Activated CD4-positive, alpha-beta T cell treated with anti-CD3 and anti-CD28 coated beads, Interleukin-2, amount 10 ng/mL, durations not matched to agents 24 days and 14 days (primary cell): Measurements from ENCODE around the gene ACTL7A. TPM values are rescaled to one million over a fixed set of nuclear protein-coding genes. Genes with fewer than 3 reads are reported as not detected.
A peak's percentile ranks its signal among the peaks of the same experiment; 100 is the strongest.

ENCODE experiments used
- DNase-seq: peaks from one replicate; pipeline ENCODE4 v3.0.0; 2022
- H3K27ac Mint-ChIP-seq: one replicate; pipeline ENCODE4 v1.8.0; 2022; ENCODE audit warnings: mild to moderate bottlenecking, mixed read lengths
- H3K27me3 Mint-ChIP-seq: one replicate; pipeline ENCODE4 v1.8.0; 2022; ENCODE audit warnings: mixed read lengths
- H3K36me3 Mint-ChIP-seq: one replicate; pipeline ENCODE4 v1.8.0; 2022; ENCODE audit warnings: low read depth, mild to moderate bottlenecking, mixed read lengths
- H3K4me1 Mint-ChIP-seq: one replicate; pipeline ENCODE4 v1.8.0; 2021; ENCODE audit warnings: mixed read lengths
- H3K4me3 Mint-ChIP-seq: one replicate; pipeline ENCODE4 v1.8.0; 2022; ENCODE audit warnings: mild to moderate bottlenecking, moderate library complexity, mixed read lengths
- H3K9me3 Mint-ChIP-seq: one replicate; pipeline ENCODE4 v1.8.0; 2021; ENCODE audit warnings: mixed read lengths
- intact Hi-C: fragments of 100-400 bp; cut with micrococcal nuclease; formaldehyde crosslinking; loops from one replicate; pipeline ENCODE4 v1.15.1; 2023
- total RNA-seq: library from RNA; stranded (reverse); gene quantifications from 2 replicates; pipeline ENCODE4 v1.2.3, GENCODE V29; 2022

ACTL7A gene
- total RNA-seq, 1 donor from 2014 or later: not detected

DNA sequence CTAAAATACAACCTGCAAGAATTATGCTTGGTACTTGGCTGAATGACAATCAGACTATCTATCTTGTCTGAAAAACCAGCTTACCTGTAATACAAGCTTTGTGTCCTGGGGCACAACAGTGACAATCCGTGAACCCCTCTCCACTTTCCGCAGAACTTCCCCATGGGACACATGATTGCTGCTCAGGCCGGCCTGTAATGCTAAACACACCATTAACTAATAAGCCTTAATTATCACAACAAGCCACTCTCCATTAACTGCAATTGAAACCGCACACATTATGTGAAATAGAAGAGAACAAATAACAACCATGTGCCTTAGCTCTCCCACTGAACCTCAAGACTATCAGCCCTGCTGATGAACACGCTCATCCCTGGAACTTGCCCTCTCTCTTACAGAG is 38.1 kb downstream of the ACTL7A start:
- peaks cover 54% of the 10 kb centered on the region for H3K36me3 Mint-ChIP-seq
- DNase-seq: no peak

DNA sequence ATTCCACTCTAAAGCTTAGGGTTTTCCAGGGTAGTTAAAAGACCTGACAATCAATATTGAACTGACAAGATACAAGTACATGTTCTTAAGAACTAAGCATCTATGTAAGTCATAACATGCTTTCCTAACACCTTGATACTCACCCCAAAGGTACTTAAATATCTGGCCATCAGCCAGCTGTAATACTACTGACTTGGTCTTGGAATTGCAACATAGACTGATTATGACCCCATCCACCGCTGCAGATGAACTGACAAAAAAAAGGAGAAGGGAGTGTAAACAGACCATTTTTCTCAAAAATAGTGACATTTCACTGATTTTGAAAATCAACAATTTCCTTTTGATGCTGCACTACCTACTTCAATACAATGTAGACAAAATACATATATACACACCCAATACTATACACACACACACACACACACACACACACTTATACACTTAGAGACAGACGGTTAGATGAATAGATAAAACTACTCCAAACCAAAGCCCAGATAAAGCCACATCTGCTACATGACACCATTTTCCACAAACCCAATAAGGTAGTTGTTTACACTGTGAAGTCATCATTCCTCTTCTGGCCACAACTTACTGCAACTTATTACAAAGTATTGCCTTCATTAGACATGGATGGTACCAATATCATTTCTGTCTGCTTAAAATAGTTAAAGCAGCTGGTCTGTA is 41.5 kb downstream of the ACTL7A start:
- Mint-ChIP-seq H3K4me3 (no peak overlapping the region), H3K27ac (no peak overlapping the region), H3K4me1 (peaks cover 2% of the 10 kb centered on the region), H3K9me3 (no peaks in the 10 kb centered on the region), H3K27me3 (no peaks in the 10 kb centered on the region), H3K36me3 (peaks cover 56% of the 10 kb centered on the region)
- no peak for DNase-seq
- intact Hi-C loops: no loop called here

More for the DNA sequence above, 38.1 kb downstream of the ACTL7A start:
- Mint-ChIP-seq H3K4me1 (peaks cover under 1% of the 10 kb centered on the region), H3K27me3 (no peaks in the 10 kb centered on the region), H3K27ac (no peak overlapping the region), H3K9me3 (no peaks in the 10 kb centered on the region), H3K4me3 (no peak overlapping the region)
- intact Hi-C loops: no loop called here

DNA sequence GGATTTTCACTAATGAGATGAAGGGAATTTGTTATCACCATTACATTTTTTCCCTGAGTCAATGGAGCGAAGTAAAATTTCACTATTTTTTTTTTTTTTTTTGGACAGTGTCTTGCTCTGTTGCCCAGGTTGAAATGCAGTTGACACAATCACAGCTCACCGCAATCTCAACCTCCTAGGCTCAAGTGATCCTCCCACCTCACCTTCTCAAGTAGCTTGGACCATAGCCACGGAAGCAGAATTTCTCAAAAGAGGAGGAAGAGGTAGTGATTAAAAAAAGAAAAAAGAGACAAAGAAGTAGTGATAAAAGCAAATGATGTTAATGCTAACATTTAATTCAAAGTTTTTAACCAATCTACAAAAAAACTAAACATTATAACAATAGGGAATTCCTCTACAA is 42.1 kb downstream of the ACTL7A start:
- Mint-ChIP-seq H3K27me3 (no peaks in the 10 kb centered on the region), H3K27ac (no peak overlapping the region), H3K36me3 (peaks cover 58% of the 10 kb centered on the region), H3K4me3 (no peak overlapping the region), H3K4me1 (peaks cover 2% of the 10 kb centered on the region), H3K9me3 (no peaks in the 10 kb centered on the region)
- no peak for DNase-seq
- intact Hi-C loops: no loop called here

DNA sequence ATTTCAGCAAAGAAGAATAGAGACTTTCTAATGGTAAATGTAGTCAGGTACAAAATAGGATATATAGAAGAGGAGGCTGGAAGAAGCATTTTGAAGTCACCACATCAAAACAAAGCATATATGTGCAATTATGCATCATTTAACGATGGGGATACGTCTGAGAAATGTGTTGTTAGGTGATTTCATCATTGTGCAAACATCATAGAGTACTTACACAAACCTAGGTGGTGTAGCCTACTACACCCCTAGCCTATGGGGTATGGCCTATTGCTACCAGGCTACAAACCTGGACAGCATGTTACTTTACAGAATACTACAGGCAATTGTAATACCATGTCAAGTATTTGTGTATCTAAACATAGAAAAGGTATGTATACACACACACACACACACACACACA is 43.4 kb downstream of the ACTL7A start:
- no peak for DNase-seq
- Mint-ChIP-seq H3K4me1 (peaks cover 2% of the 10 kb centered on the region), H3K4me3 (no peak overlapping the region), H3K36me3 (peaks cover 59% of the 10 kb centered on the region), H3K9me3 (no peaks in the 10 kb centered on the region), H3K27me3 (no peaks in the 10 kb centered on the region), H3K27ac (no peak overlapping the region)
- intact Hi-C loops: no loop called here

DNA sequence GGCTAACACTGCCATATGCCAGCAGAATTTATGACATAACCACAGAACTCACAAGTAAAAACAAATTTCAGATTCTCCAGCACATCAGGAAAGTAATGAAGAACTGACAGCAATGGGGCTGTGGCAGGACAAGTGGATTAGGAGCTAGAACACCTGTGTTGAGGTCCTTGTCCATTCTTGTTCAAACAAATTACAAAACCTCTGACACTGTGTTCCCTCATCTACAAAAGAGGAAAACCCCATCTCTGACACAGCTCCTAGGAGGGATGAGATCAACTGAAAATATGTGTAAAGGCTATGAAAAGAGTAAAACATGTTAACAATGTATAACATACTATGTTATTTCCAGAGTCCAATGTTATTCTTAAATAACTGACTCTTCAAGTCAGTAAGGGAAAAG is 48.3 kb downstream of the ACTL7A start:
- Mint-ChIP-seq H3K4me1 (peaks cover 8% of the 10 kb centered on the region), H3K4me3 (no peak overlapping the region), H3K9me3 (no peaks in the 10 kb centered on the region), H3K27me3 (no peaks in the 10 kb centered on the region), H3K36me3 (peaks cover 52% of the 10 kb centered on the region), H3K27ac (no peak overlapping the region)
- no peak for DNase-seq
- intact Hi-C loops: no loop called here

DNA sequence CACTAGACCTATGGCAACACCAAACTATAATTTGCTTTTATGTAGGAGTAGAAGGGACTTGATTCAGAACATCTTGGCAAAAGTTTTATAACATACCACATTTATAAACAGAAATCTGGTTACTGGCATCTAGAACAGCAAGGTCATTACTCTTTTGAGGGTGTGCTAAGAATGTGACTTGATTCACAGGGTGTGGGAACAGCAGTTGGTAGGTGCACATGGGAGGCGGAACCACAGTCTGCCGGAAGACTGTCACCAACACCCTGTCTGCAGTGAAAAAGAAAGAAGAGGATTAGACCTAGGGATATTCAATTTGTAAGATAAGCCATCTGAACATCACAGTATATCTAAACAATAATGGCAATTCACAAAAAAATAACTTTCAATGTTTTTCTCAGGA is 48.8 kb downstream of the ACTL7A start:
- intact Hi-C loops: no loop called here
- no peak overlapping the region for H3K4me3 Mint-ChIP-seq
- no peaks in the 10 kb centered on the region for H3K9me3 Mint-ChIP-seq
- H3K4me1 Mint-ChIP-seq: peaks cover 8% of the 10 kb centered on the region
- peaks cover 55% of the 10 kb centered on the region for H3K36me3 Mint-ChIP-seq
- DNase-seq: no peak
- no peaks in the 10 kb centered on the region for H3K27me3 Mint-ChIP-seq
- no peak overlapping the region for H3K27ac Mint-ChIP-seq

DNA sequence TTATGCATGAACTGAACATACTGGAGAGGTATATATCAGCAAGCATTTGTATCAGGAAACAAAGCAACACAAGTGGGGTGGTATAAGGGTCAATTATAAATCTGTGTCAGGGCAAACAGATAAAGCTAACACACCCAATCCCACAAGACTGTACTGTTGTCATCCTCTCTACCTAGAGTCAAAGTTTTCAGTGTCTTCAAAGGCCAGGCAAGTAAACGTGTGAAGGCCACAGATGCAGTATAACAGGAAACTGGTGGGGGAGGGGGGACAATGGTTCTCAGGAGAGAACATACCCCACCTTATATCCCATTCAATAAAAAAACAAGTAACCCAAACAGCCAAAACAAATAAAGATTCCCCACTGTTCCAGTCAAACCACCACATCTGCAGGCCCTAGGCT is 49.8 kb downstream of the ACTL7A start:
- Mint-ChIP-seq H3K27me3 (no peaks in the 10 kb centered on the region), H3K27ac (peak overlapping the region; percentile 41), H3K4me1 (peaks cover 8% of the 10 kb centered on the region), H3K36me3 (peaks cover 53% of the 10 kb centered on the region), H3K9me3 (no peaks in the 10 kb centered on the region), H3K4me3 (no peak overlapping the region)
- peak; percentile 62 for DNase-seq
- intact Hi-C loops: no loop called here

Other genes starting within 250 kb of the ACTL7A start
- 0.09 TPM in 1 of 2 replicates, not detected in the other for gene ACTL7B, start 6.3 kb upstream of the ACTL7A start, total RNA-seq
- 35.2 and 36.2 TPM in 2 replicates for gene ELP1, start 71.9 kb downstream of the ACTL7A start, total RNA-seq
- gene ABITRAM, start 72.1 kb downstream of the ACTL7A start, total RNA-seq: 14.2 and 15.9 TPM in 2 replicates
- gene CTNNAL1, start 151.2 kb downstream of the ACTL7A start, total RNA-seq: 17.8 and 18.8 TPM in 2 replicates